ENCODE data around the gene TYK2. TPM values are rescaled to one million over a fixed set of nuclear protein-coding genes. Genes with fewer than 3 reads are reported as not detected.

The TYK2 gene
- total and polyA plus RNA-seq, 9 of the 15 experiments (the other 6 are each of a cell fraction or from before 2014, with no cell fraction given): 15.0 to 182 (median 85.9) TPM

- TF ChIP-seq ZSCAN29 (IDR thresholded peaks at IDR 0.05): no peak
- TF ChIP-seq BRD4 (IDR thresholded peaks at IDR 0.05): no peak
- TF ChIP-seq RNF2 (IDR thresholded peaks at IDR 0.05): no peak
- TF ChIP-seq RBM25 (IDR thresholded peaks at IDR 0.05; ENCODE audit: low read depth, low read length, severe bottlenecking): peak; percentile 51
- TF ChIP-seq KAT8 (IDR thresholded peaks at IDR 0.05; ENCODE audit: low read depth): no peak
- no peak for TF ChIP-seq POLR2AphosphoS2 (IDR thresholded peaks at IDR 0.05; ENCODE audit: low read length)
- peak; percentile 100 for TF ChIP-seq ZKSCAN8 (CRISPR knock-in tag; IDR thresholded peaks at IDR 0.05)
Observed at GRCh38 chr19:10379880-10380312, 476 bp downstream of the TYK2 start (continued).

DNA sequence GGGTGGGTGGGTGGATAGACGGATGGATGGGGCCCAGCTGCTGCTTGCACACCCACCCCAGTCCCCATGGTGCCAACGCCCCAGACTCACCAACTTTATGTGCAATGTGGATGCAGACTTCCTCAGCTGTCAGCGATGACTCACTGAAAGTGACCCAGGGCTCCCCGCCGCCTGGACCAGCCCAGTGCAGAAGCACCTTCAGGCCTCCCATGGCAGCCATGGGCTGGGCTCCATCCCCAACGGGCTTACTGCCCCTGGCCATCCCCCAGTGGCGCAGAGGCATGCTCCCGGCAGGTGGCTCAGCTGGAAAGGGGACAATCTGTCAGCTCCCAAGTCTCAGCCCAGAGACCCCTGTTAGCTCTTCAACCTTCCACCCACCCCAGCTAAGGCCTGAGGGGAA lies 2.2 kb downstream of the TYK2 start:
- no peak for DNase-seq (ENCODE audit: extremely low read depth in 1 of 4, low spot score in 3 of 4)
- in situ Hi-C loops (cut with MboI): no loop called here
- Histone ChIP-seq H3K9ac (ENCODE audit: insufficient read depth in 1 of 2, low read depth in 2 of 2, low read length in 2 of 2) (peak overlapping the region in 1 of 2 experiments; percentile 74; a peak in 1 of 4 replicates), H4K20me1 (replicated peaks; ENCODE audit: control insufficient read depth, insufficient read depth, low read length) (no peaks in the 10 kb centered on the region), H3K36me3 (ENCODE audit: control insufficient read depth, insufficient read depth, low read length) (peaks cover 27% of the 10 kb centered on the region), H3K79me2 (ENCODE audit: control insufficient read depth, insufficient read depth, low read length) (peaks cover 28% of the 10 kb centered on the region), H3K27me3 (ENCODE audit: control insufficient read depth in 2 of 2, insufficient read depth in 2 of 2, low read length in 2 of 2) (no peaks in the 10 kb centered on the region), H2AFZ (ENCODE audit: low read depth, low read length) (no peak overlapping the region), H3K4me2 (ENCODE audit: insufficient read depth, low read length) (no peak overlapping the region), H3K9me3 (replicated peaks; ENCODE audit: control insufficient read depth, insufficient read depth, low read depth, low read length) (no peaks in the 10 kb centered on the region), H3K4me1 (replicated peaks in 1 of 2; ENCODE audit: control insufficient read depth in 2 of 2, insufficient read depth in 2 of 2, low read length in 2 of 2) (peaks cover 8 to 18% of the 10 kb centered on the region in 2 experiments; a peak in 4 of 5 replicates), H3K27ac (ENCODE audit: extremely low read depth, low read depth, low read length) (no peak overlapping the region), H3K9me1 (ENCODE audit: control insufficient read depth, insufficient read depth, low read length) (no peaks in the 10 kb centered on the region), H3K4me3 (no peak overlapping the region)
- intact Hi-C loops (cut with micrococcal nuclease): no loop called here
- ChIA-PET POLR2A (interaction anchor here (0.9 to 1.1 kb wide), 2 partner anchors 16 to 88 kb away, joined by 3 to 4 read pairs; partner anchors contain the start of gene ICAM5), CTCF (ENCODE audit: low intra/inter-chr PET ratio) (no interaction called here)
- no TSS peak for BruUV-seq (replicated peaks)
- no peak for ATAC-seq
- 95% methylated on average over 4 of the region's 8 CpGs for WGBS (ENCODE audit: insufficient coverage, low coverage, missing lambda C conversion rate)
- no peak for FAIRE-seq
- TF ChIP-seq ZEB2 (IDR thresholded peaks at IDR 0.05) (no peak), DNMT1 (IDR thresholded peaks at IDR 0.05) (no peak), ZNF140 (CRISPR knock-in tag; IDR thresholded peaks at IDR 0.05) (no peak), POLR2AphosphoS5 (IDR thresholded peaks at IDR 0.05; ENCODE audit: control insufficient read depth, insufficient read depth, low read depth, low read length) (no peak), ZNF76 (CRISPR knock-in tag; IDR thresholded peaks at IDR 0.05; ENCODE audit: borderline replicate concordance) (no peak), ZNF766 (CRISPR knock-in tag; conservative IDR thresholded peaks at IDR 0.05) (no peak), HMGN3 (IDR thresholded peaks at IDR 0.05; ENCODE audit: borderline replicate concordance, extremely low read depth, insufficient read length, low read depth, low read length) (no peak), IRF2 (CRISPR knock-in tag; IDR thresholded peaks at IDR 0.05) (no peak), PHF20 (IDR thresholded peaks at IDR 0.05; ENCODE audit: partially characterized antibody) (no peak), PPARD (CRISPR knock-in tag; IDR thresholded peaks at IDR 0.05) (no peak), LARP7 (IDR thresholded peaks at IDR 0.05) (no peak)
- TF ChIP-seq, protein P1, sequence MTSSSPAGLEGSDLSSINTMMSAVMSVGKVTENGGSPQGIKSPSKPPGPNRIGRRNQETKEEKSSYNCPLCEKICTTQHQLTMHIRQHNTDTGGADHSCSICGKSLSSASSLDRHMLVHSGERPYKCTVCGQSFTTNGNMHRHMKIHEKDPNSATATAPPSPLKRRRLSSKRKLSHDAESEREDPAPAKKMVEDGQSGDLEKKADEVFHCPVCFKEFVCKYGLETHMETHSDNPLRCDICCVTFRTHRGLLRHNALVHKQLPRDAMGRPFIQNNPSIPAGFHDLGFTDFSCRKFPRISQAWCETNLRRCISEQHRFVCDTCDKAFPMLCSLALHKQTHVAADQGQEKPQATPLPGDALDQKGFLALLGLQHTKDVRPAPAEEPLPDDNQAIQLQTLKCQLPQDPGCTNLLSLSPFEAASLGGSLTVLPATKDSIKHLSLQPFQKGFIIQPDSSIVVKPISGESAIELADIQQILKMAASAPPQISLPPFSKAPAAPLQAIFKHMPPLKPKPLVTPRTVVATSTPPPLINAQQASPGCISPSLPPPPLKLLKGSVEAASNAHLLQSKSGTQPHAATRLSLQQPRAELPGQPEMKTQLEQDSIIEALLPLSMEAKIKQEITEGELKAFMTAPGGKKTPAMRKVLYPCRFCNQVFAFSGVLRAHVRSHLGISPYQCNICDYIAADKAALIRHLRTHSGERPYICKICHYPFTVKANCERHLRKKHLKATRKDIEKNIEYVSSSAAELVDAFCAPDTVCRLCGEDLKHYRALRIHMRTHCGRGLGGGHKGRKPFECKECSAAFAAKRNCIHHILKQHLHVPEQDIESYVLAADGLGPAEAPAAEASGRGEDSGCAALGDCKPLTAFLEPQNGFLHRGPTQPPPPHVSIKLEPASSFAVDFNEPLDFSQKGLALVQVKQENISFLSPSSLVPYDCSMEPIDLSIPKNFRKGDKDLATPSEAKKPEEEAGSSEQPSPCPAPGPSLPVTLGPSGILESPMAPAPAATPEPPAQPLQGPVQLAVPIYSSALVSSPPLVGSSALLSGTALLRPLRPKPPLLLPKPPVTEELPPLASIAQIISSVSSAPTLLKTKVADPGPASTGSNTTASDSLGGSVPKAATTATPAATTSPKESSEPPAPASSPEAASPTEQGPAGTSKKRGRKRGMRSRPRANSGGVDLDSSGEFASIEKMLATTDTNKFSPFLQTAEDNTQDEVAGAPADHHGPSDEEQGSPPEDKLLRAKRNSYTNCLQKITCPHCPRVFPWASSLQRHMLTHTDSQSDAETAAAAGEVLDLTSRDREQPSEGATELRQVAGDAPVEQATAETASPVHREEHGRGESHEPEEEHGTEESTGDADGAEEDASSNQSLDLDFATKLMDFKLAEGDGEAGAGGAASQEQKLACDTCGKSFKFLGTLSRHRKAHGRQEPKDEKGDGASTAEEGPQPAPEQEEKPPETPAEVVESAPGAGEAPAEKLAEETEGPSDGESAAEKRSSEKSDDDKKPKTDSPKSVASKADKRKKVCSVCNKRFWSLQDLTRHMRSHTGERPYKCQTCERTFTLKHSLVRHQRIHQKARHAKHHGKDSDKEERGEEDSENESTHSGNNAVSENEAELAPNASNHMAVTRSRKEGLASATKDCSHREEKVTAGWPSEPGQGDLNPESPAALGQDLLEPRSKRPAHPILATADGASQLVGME (CRISPR knock-in tag; IDR thresholded peaks at IDR 0.05): no peak

Data from K562 (cell line).